Measurements from ENCODE around the gene GPR31.
A peak's percentile ranks its signal among the peaks of the same experiment; 100 is the strongest.

Gene GPR31

GRCh38 chr6:167165858-167166471 lies 8.2 kb upstream of the GPR31 start:
- DNase-seq (ENCODE audit: low read depth in 2 of 2) = no peak

- no peak for DNase-seq (ENCODE audit: low read depth in 2 of 2)
Observed at GRCh38 chr6:167164261-167164660, 6.5 kb upstream of the GPR31 start.

- no peak for DNase-seq (ENCODE audit: low read depth in 2 of 2)
Observed at GRCh38 chr6:167163476-167164011, 5.8 kb upstream of the GPR31 start.

GRCh38 chr6:167162591-167162990 lies 4.8 kb upstream of the GPR31 start:
- no peak for DNase-seq (ENCODE audit: low read depth in 2 of 2)

GRCh38 chr6:167161851-167162467 lies 4.2 kb upstream of the GPR31 start:
- DNase-seq (ENCODE audit: low read depth in 2 of 2) = no peak

- DNase-seq (ENCODE audit: low read depth in 2 of 2) = no peak
Observed at GRCh38 chr6:167157414-167157813, 366 bp downstream of the GPR31 start.

GRCh38 chr6:167154895-167155294 lies 2.9 kb downstream of the GPR31 start:
- no peak for DNase-seq (ENCODE audit: low read depth in 2 of 2)

- DNase-seq (ENCODE audit: low read depth in 2 of 2) = no peak
Observed at GRCh38 chr6:167154291-167154690, 3.5 kb downstream of the GPR31 start.

- no peak for DNase-seq (ENCODE audit: low read depth in 2 of 2)
Observed at GRCh38 chr6:167153521-167153959, 4.2 kb downstream of the GPR31 start.

GRCh38 chr6:167152862-167153261 lies 4.9 kb downstream of the GPR31 start:
- DNase-seq (ENCODE audit: low read depth in 2 of 2) = no peak

GRCh38 chr6:167151648-167152047 lies 6.1 kb downstream of the GPR31 start:
- DNase-seq (ENCODE audit: low read depth in 2 of 2) = no peak

- no peak for DNase-seq (ENCODE audit: low read depth in 2 of 2)
Observed at GRCh38 chr6:167150941-167151549, 6.7 kb downstream of the GPR31 start.

GRCh38 chr6:167148997-167149396 lies 8.8 kb downstream of the GPR31 start:
- DNase-seq (ENCODE audit: low read depth in 2 of 2) = no peak

GRCh38 chr6:167148021-167148420 lies 9.8 kb downstream of the GPR31 start:
- no peak for DNase-seq (ENCODE audit: low read depth in 2 of 2)

GRCh38 chr6:167146977-167147376 lies 10.8 kb downstream of the GPR31 start:
- no peak for DNase-seq (ENCODE audit: low read depth in 2 of 2)

GRCh38 chr6:167146135-167146534 lies 11.6 kb downstream of the GPR31 start:
- no peak for DNase-seq (ENCODE audit: low read depth in 2 of 2)

GRCh38 chr6:167145461-167145860 lies 12.3 kb downstream of the GPR31 start:
- no peak for DNase-seq (ENCODE audit: low read depth in 2 of 2)

GRCh38 chr6:167143041-167143440 lies 14.7 kb downstream of the GPR31 start:
- DNase-seq (ENCODE audit: low read depth in 2 of 2) = no peak

GRCh38 chr6:167142433-167142761 lies 15.4 kb downstream of the GPR31 start:
- DNase-seq (ENCODE audit: low read depth in 2 of 2) = no peak

- DNase-seq (ENCODE audit: low read depth in 2 of 2) = peak; percentile 29 to 36
Observed at GRCh38 chr6:167141667-167142432, 15.9 kb downstream of the GPR31 start.

GRCh38 chr6:167140589-167141474 lies 16.9 kb downstream of the GPR31 start:
- DNase-seq (ENCODE audit: low read depth in 2 of 2) = no peak

Measured in activated CD4-positive, alpha-beta T cell treated with anti-CD3 and anti-CD28 coated beads for 24 hours (primary cell).